ENCODE data around the gene MIER3. TPM values are rescaled to one million over a fixed set of nuclear protein-coding genes. Genes with fewer than 3 reads are reported as not detected.
"Not testable (repeated sequence)": the region's sequence is repeated elsewhere in the genome, so short reads cannot be mapped to it uniquely, and the experiment has no call there.

MIER3 gene
- total and polyA plus RNA-seq, 9 of the 15 experiments (the other 6 are each of a cell fraction or from before 2014, with no cell fraction given): 4.1 to 29.3 (median 13.0) TPM

GRCh38 chr5:56979526-56979925 is 27.6 kb upstream of the MIER3 start:
- H3K9ac ChIP-seq (ENCODE audit: insufficient read depth in 1 of 2, low read depth in 2 of 2, low read length in 2 of 2); H3K36me3 ChIP-seq (ENCODE audit: control insufficient read depth, insufficient read depth, low read length); ATAC-seq; intact Hi-C loops (cut with micrococcal nuclease); H2AFZ ChIP-seq (ENCODE audit: low read depth, low read length); H3K79me2 ChIP-seq (ENCODE audit: control insufficient read depth, insufficient read depth, low read length); H3K4me3 ChIP-seq; H3K27ac ChIP-seq (ENCODE audit: extremely low read depth, low read depth, low read length); H4K20me1 ChIP-seq (replicated peaks; ENCODE audit: control insufficient read depth, insufficient read depth, low read length); FAIRE-seq; in situ Hi-C loops (cut with MboI); BruUV-seq (replicated peaks); H3K9me3 ChIP-seq (replicated peaks; ENCODE audit: control insufficient read depth, insufficient read depth, low read depth, low read length); POLR2A ChIA-PET; H3K9me1 ChIP-seq (ENCODE audit: control insufficient read depth, insufficient read depth, low read length); CTCF ChIA-PET (ENCODE audit: low intra/inter-chr PET ratio); H3K4me1 ChIP-seq (replicated peaks in 1 of 2; ENCODE audit: control insufficient read depth in 2 of 2, insufficient read depth in 2 of 2, low read length in 2 of 2): not testable (repeated sequence)
- peak in 1 of 4 experiments; percentile 34 for DNase-seq (ENCODE audit: extremely low read depth in 1 of 4, low spot score in 3 of 4)
- Histone ChIP-seq H3K4me2 (ENCODE audit: insufficient read depth, low read length) (peak overlapping the region; percentile 10; the same call in 1 of the 2 replicates), H3K27me3 (ENCODE audit: control insufficient read depth in 2 of 2, insufficient read depth in 2 of 2, low read length in 2 of 2) (peaks cover 17 to 27% of the 10 kb centered on the region in 2 experiments; a peak in 4 of 5 replicates)
- peak; percentile 35; the same call in 1 of the 2 replicates for TF ChIP-seq ZNF384 (IDR thresholded peaks at IDR 0.05; ENCODE audit: low read depth, low read length)
- 20% methylated on average over 1 of the region's 5 CpGs for WGBS (ENCODE audit: insufficient coverage, low coverage, missing lambda C conversion rate)

GRCh38 chr5:56977822-56978221 is 25.9 kb upstream of the MIER3 start:
- Histone ChIP-seq H3K27me3 (ENCODE audit: control insufficient read depth in 2 of 2, insufficient read depth in 2 of 2, low read length in 2 of 2) (peaks cover 19 to 33% of the 10 kb centered on the region in 2 experiments; a peak in 4 of 5 replicates), H3K4me2 (ENCODE audit: insufficient read depth, low read length) (no peak overlapping the region), H4K20me1 (replicated peaks; ENCODE audit: control insufficient read depth, insufficient read depth, low read length) (no peaks in the 10 kb centered on the region), H3K79me2 (ENCODE audit: control insufficient read depth, insufficient read depth, low read length) (no peaks in the 10 kb centered on the region), H3K9me3 (replicated peaks; ENCODE audit: control insufficient read depth, insufficient read depth, low read depth, low read length) (no peaks in the 10 kb centered on the region), H3K4me1 (replicated peaks in 1 of 2; ENCODE audit: control insufficient read depth in 2 of 2, insufficient read depth in 2 of 2, low read length in 2 of 2) (no peaks in the 10 kb centered on the region), H3K36me3 (ENCODE audit: control insufficient read depth, insufficient read depth, low read length) (no peaks in the 10 kb centered on the region), H3K9ac (ENCODE audit: insufficient read depth in 1 of 2, low read depth in 2 of 2, low read length in 2 of 2) (no peak overlapping the region), H3K4me3 (no peak overlapping the region), H2AFZ (ENCODE audit: low read depth, low read length) (no peak overlapping the region), H3K9me1 (ENCODE audit: control insufficient read depth, insufficient read depth, low read length) (no peaks in the 10 kb centered on the region), H3K27ac (ENCODE audit: extremely low read depth, low read depth, low read length) (no peak overlapping the region)
- no TSS peak for BruUV-seq (replicated peaks)
- CTCF ChIA-PET (ENCODE audit: low intra/inter-chr PET ratio): no interaction called here
- in situ Hi-C loops (cut with MboI) (no loop called here), intact Hi-C loops (cut with micrococcal nuclease) (no loop called here)
- no peak for ATAC-seq
- WGBS (ENCODE audit: insufficient coverage, low coverage, missing lambda C conversion rate): 4% methylated on average over 2 of the region's 2 CpGs
- no peak for FAIRE-seq
- no peak for DNase-seq (ENCODE audit: extremely low read depth in 1 of 4, low spot score in 3 of 4)
- POLR2A ChIA-PET: no interaction called here
- TF ChIP-seq ZKSCAN8 (CRISPR knock-in tag; IDR thresholded peaks at IDR 0.05) (no peak), POLR2AphosphoS2 (IDR thresholded peaks at IDR 0.05; ENCODE audit: low read length) (no peak), RFX7 (CRISPR knock-in tag; IDR thresholded peaks at IDR 0.05) (no peak), BDP1 (IDR thresholded peaks at IDR 0.05; ENCODE audit: insufficient read depth, insufficient read length) (no peak), PRPF4 (IDR thresholded peaks at IDR 0.05; ENCODE audit: insufficient read depth, low read depth, low read length, poor library complexity, severe bottlenecking) (no peak), ZNF174 (CRISPR knock-in tag; IDR thresholded peaks at IDR 0.05) (no peak), DDX20 (tag; IDR thresholded peaks at IDR 0.05; ENCODE audit: low read depth) (no peak), SIN3B (IDR thresholded peaks at IDR 0.05; ENCODE audit: low read depth) (no peak), ZBTB34 (CRISPR knock-in tag; IDR thresholded peaks at IDR 0.05) (no peak), ZNF696 (CRISPR knock-in tag; conservative IDR thresholded peaks at IDR 0.05) (no peak), BMI1 (IDR thresholded peaks at IDR 0.05; ENCODE audit: low read length) (no peak)
- TF ChIP-seq, protein P1, sequence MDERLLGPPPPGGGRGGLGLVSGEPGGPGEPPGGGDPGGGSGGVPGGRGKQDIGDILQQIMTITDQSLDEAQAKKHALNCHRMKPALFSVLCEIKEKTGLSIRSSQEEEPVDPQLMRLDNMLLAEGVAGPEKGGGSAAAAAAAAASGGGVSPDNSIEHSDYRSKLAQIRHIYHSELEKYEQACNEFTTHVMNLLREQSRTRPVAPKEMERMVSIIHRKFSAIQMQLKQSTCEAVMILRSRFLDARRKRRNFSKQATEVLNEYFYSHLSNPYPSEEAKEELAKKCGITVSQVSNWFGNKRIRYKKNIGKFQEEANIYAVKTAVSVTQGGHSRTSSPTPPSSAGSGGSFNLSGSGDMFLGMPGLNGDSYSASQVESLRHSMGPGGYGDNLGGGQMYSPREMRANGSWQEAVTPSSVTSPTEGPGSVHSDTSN (CRISPR knock-in tag; IDR thresholded peaks at IDR 0.05; ENCODE audit: low read depth): no peak
- TF ChIP-seq, protein P1 (tag; conservative IDR thresholded peaks at IDR 0.05; ENCODE audit: low read depth): no peak
